GM21528 (cell line): ENCODE data around the gene PCK1.

Experiments used
- ATAC-seq: cut with Tn5 transposase; IDR thresholded peaks from one replicate; pipeline ENCODE4 v1.9.1; 2021; ENCODE audit warnings: mild to moderate bottlenecking, moderate library complexity; ENCODE audit not compliant: unreplicated experiment, low FRiP score

The PCK1 gene

GRCh38 chr20:57536120-57536708 lies 24.7 kb upstream of the PCK1 start:
- ATAC-seq: no peak

- ATAC-seq: no peak
Observed at GRCh38 chr20:57536771-57537724, 23.9 kb upstream of the PCK1 start.

- no peak for ATAC-seq
Observed at GRCh38 chr20:57537822-57538221, 23.1 kb upstream of the PCK1 start.

- ATAC-seq: no peak
Observed at GRCh38 chr20:57539889-57540288, 21.0 kb upstream of the PCK1 start.

- no peak for ATAC-seq
Observed at GRCh38 chr20:57540890-57541580, 19.9 kb upstream of the PCK1 start.

GRCh38 chr20:57543754-57544153 lies 17.2 kb upstream of the PCK1 start:
- ATAC-seq: no peak

GRCh38 chr20:57544838-57545564 lies 15.9 kb upstream of the PCK1 start:
- ATAC-seq: no peak

- no peak for ATAC-seq
Observed at GRCh38 chr20:57545927-57546662, 14.8 kb upstream of the PCK1 start.

GRCh38 chr20:57546956-57547649 lies 13.8 kb upstream of the PCK1 start:
- ATAC-seq: no peak

- no peak for ATAC-seq
Observed at GRCh38 chr20:57548177-57549058, 12.5 kb upstream of the PCK1 start.

GRCh38 chr20:57552471-57552870 lies 8.4 kb upstream of the PCK1 start:
- no peak for ATAC-seq

- ATAC-seq: no peak
Observed at GRCh38 chr20:57553376-57554018, 7.4 kb upstream of the PCK1 start.

GRCh38 chr20:57555457-57556184 lies 5.3 kb upstream of the PCK1 start:
- ATAC-seq: no peak

GRCh38 chr20:57556980-57557274 lies 4.0 kb upstream of the PCK1 start:
- ATAC-seq: no peak

- ATAC-seq: no peak
Observed at GRCh38 chr20:57557926-57558613, 2.8 kb upstream of the PCK1 start.

GRCh38 chr20:57558614-57559288 lies 2.2 kb upstream of the PCK1 start:
- no peak for ATAC-seq

GRCh38 chr20:57559289-57559634 lies 1.6 kb upstream of the PCK1 start:
- ATAC-seq: no peak
